Liver (tissue), 9 donors: ENCODE results near the gene CFAP100. TPM values are rescaled to one million over a fixed set of nuclear protein-coding genes. Genes with fewer than 3 reads are reported as not detected.

Experiments used
- DNase-seq: peaks from one replicate; pipeline ENCODE4 v3.0.0-alpha.2; 2017; ENCODE audit warnings: low spot score
- H3K27ac ChIP-seq, 2 donors: one replicate each; pipeline ENCODE4 v1.7.0; 2013; ENCODE audit warnings: inconsistent platforms in 2 of 2, low read length in 2 of 2, control low read depth in 1 of 2, low read depth in 1 of 2, mild to moderate bottlenecking in 1 of 2
- H3K27me3 ChIP-seq, 4 donors: one replicate each; pipeline versions ENCODE4 v1.6.1 to v1.7.0; 2013; ENCODE audit warnings: low read length in 3 of 4, inconsistent platforms in 1 of 4, mild to moderate bottlenecking in 1 of 4, moderate library complexity in 1 of 4; ENCODE audit not compliant: control insufficient read depth in 4 of 4, insufficient read depth in 4 of 4
- H3K36me3 ChIP-seq, 4 donors: one replicate each; pipeline versions ENCODE4 v1.6.1 to v1.7.0; 2013; ENCODE audit warnings: low read length in 3 of 4, mild to moderate bottlenecking in 3 of 4, low read depth in 1 of 4, moderate library complexity in 1 of 4; ENCODE audit not compliant: control insufficient read depth in 4 of 4, insufficient read depth in 3 of 4
- H3K4me1 ChIP-seq, 4 donors: one replicate each; pipeline versions ENCODE4 v1.6.1 to v1.7.0; 2013; ENCODE audit warnings: low read length in 3 of 4, mild to moderate bottlenecking in 3 of 4, moderate library complexity in 1 of 4; ENCODE audit not compliant: control insufficient read depth in 4 of 4, insufficient read depth in 4 of 4
- H3K4me3 ChIP-seq, 3 donors: one replicate each; pipeline versions ENCODE4 v1.6.1 to v1.7.0; 2013; ENCODE audit warnings: low read length in 3 of 3, control low read depth in 1 of 3, low read depth in 1 of 3, mild to moderate bottlenecking in 1 of 3
- H3K9ac ChIP-seq, 2 donors: one replicate each; pipeline ENCODE4 v1.7.0; 2013; ENCODE audit warnings: low read length in 2 of 2, mild to moderate bottlenecking in 2 of 2, moderate library complexity in 2 of 2, control low read depth in 1 of 2, low read depth in 1 of 2
- H3K9me3 ChIP-seq, 4 donors: one replicate each; pipeline versions ENCODE4 v1.6.1 to v1.7.0; 2013; ENCODE audit warnings: low read length in 3 of 4; ENCODE audit not compliant: control insufficient read depth in 4 of 4
- ATF3 ChIP-seq: IDR thresholded peaks from 2 replicates; pipeline ENCODE4 v1.6.1; 2016; ENCODE audit warnings: antibody characterized with exemption
- CTCF ChIP-seq: fragments of 150-350 bp; IDR thresholded peaks from 2 replicates; pipeline ENCODE4 v1.5.1; 2017; ENCODE audit warnings: improper control_type of control experiment, low read depth, low read length; ENCODE audit not compliant: missing input control
- EGR1 ChIP-seq, 2 donors: IDR thresholded peaks; 2 replicates each; pipeline ENCODE4 v1.6.1; 2016 to 2018; ENCODE audit warnings: antibody characterized with exemption in 2 of 2, low read depth in 2 of 2
- FOXA2 ChIP-seq: IDR thresholded peaks from 2 replicates; pipeline ENCODE4 v1.6.1; 2016; ENCODE audit warnings: antibody characterized with exemption
- HNF4A ChIP-seq, 2 donors: conservative IDR thresholded peaks; 2 replicates each; pipeline ENCODE4 v1.6.1; 2016; ENCODE audit warnings: antibody characterized with exemption in 2 of 2, mild to moderate bottlenecking in 2 of 2
- HNF4G ChIP-seq: IDR thresholded peaks from 2 replicates; pipeline ENCODE4 v1.6.1; 2016; ENCODE audit warnings: antibody characterized with exemption
- JUND ChIP-seq, 2 donors: IDR thresholded peaks; 2 replicates each; pipeline ENCODE4 v1.6.1; 2016; ENCODE audit warnings: antibody characterized with exemption in 2 of 2
- MAX ChIP-seq: IDR thresholded peaks from 2 replicates; pipeline ENCODE4 v1.6.1; 2016; ENCODE audit warnings: antibody characterized with exemption
- NR2F2 ChIP-seq: IDR thresholded peaks from 2 replicates; pipeline ENCODE4 v1.6.1; 2016; ENCODE audit warnings: antibody characterized with exemption
- RAD21 ChIP-seq, 2 donors: IDR thresholded peaks; 2 replicates each; pipeline ENCODE4 v1.6.1; 2016; ENCODE audit warnings: antibody characterized with exemption in 2 of 2, mild to moderate bottlenecking in 2 of 2
- RXRA ChIP-seq, 2 donors: IDR thresholded peaks; 2 replicates each; pipeline ENCODE4 v1.6.1; 2017 to 2018; ENCODE audit warnings: antibody characterized with exemption in 2 of 2, mild to moderate bottlenecking in 1 of 2
- SP1 ChIP-seq: IDR thresholded peaks from 2 replicates; pipeline ENCODE4 v1.6.1; 2018; ENCODE audit warnings: antibody characterized with exemption, mild to moderate bottlenecking
- TAF1 ChIP-seq: conservative IDR thresholded peaks from 2 replicates; pipeline ENCODE4 v1.6.1; 2016; ENCODE audit warnings: antibody characterized with exemption, mild to moderate bottlenecking
- YY1 ChIP-seq: IDR thresholded peaks from 2 replicates; pipeline ENCODE4 v1.6.1; 2016; ENCODE audit warnings: antibody characterized with exemption, mild to moderate bottlenecking
- WGBS: extraction: QIAGEN DNeasy Blood & Tissue Kit; methylation state at CpG from one replicate; pipeline ENCODE4 v1.1.7; 2013; 5-methylcytosine and 5-hydroxymethylcytosine counted together
- polyA plus RNA-seq, 2 donors: library from polyadenylated mRNA; stranded (reverse) in 1 of 2; unstranded in 1 of 2; fragments of 200-250 nt in 1 of 2; fragments of >200 nt in 1 of 2; fragmentation: Nextera tagmentation in 1 of 2; extraction: Ambion mirVana in 1 of 2; gene quantifications; one replicate each; pipeline versions ENCODE4 v1.2.1 to v1.2.3, GENCODE V29; 2013 to 2015
- total RNA-seq, 2 donors: library from RNA; depleted of rRNA; stranded (reverse); fragments of >200 nt; gene quantifications; one replicate each; pipeline ENCODE4 v1.2.3, GENCODE V29; 2014
- TF ChIP-seq, protein P1 (sequence below): IDR thresholded peaks from 2 replicates; pipeline ENCODE4 v1.6.1; 2016; ENCODE audit warnings: antibody characterized with exemption, mild to moderate bottlenecking
- TF ChIP-seq, protein P2 (sequence below): IDR thresholded peaks from 2 replicates; pipeline ENCODE4 v1.6.1; 2016; ENCODE audit warnings: antibody characterized with exemption
- donor health status: healthy.
- donor health status: healthy.
- donor health status: healthy.
- donor health status: healthy.
- donor health status: healthy.

The CFAP100 gene
- total and polyA plus RNA-seq, 4 donors, result not detected

DNA sequence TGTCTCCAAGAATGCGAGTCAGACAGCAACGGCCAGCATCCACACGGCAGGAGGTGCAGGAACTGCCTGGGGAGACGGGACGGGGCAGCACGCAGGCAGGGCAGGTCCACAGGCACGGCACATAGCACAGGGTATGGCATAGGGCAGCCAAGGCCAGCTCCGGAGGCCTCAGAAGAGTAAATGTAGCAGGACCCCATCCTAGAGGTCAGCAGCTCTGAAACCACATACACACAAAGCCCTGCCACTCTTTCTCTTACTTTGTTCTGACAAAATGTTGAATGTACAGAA lies 54.1 kb downstream of the CFAP100 start:
- 96% methylated on average over 8 of the region's 8 CpGs for WGBS
- peaks cover 4 to 14% (median 11%) of the 10 kb centered on the region in 4 donors for H3K36me3 ChIP-seq

DNA sequence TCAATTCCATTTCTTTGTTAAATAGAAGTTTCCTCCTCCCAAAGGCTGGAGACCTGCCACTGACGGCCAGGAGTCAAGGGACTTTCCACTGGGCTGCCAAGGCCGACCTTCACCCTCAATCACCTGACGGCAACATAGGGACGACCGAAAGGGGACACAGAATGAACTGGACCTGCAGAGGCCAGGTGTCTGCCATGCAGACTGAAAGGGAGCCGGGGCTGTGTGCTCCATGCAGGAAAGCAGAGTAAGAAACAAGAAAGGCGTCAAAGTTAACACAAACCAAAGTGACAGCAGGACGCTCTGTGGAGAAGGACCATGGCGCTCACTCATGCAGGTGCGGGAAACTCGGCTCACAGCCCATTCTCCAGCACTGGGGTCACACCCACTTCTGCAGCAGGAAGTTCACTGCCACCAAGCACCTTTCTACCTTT lies 54.9 kb downstream of the CFAP100 start:
- Histone ChIP-seq H3K9ac (no peak overlapping the region), H3K27ac (peak overlapping the region; percentile 29 to 51), H3K27me3 (no peaks in the 10 kb centered on the region), H3K9me3 (no peaks in the 10 kb centered on the region), H3K36me3 (peaks cover 4 to 14% (median 11%) of the 10 kb centered on the region in 4 donors), H3K4me3 (no peak overlapping the region), H3K4me1 (peaks cover 14 to 58% (median 49%) of the 10 kb centered on the region in 4 donors)
- peak; percentile 49 for TF ChIP-seq YY1
- peak; percentile 27 for TF ChIP-seq MAX
- peak in 1 of 2 donors; percentile 37 for TF ChIP-seq RAD21 (IDR thresholded peaks at IDR 0.05)
- peak; percentile 77 for TF ChIP-seq SP1
- TF ChIP-seq EGR1 (IDR thresholded peaks at IDR 0.05; ENCODE audit: low read depth in 2 of 2), result no peak
- TF ChIP-seq NR2F2, result no peak
- TF ChIP-seq RXRA (IDR thresholded peaks at IDR 0.05), result peak; percentile 85 to 90
- TF ChIP-seq, protein P1, sequence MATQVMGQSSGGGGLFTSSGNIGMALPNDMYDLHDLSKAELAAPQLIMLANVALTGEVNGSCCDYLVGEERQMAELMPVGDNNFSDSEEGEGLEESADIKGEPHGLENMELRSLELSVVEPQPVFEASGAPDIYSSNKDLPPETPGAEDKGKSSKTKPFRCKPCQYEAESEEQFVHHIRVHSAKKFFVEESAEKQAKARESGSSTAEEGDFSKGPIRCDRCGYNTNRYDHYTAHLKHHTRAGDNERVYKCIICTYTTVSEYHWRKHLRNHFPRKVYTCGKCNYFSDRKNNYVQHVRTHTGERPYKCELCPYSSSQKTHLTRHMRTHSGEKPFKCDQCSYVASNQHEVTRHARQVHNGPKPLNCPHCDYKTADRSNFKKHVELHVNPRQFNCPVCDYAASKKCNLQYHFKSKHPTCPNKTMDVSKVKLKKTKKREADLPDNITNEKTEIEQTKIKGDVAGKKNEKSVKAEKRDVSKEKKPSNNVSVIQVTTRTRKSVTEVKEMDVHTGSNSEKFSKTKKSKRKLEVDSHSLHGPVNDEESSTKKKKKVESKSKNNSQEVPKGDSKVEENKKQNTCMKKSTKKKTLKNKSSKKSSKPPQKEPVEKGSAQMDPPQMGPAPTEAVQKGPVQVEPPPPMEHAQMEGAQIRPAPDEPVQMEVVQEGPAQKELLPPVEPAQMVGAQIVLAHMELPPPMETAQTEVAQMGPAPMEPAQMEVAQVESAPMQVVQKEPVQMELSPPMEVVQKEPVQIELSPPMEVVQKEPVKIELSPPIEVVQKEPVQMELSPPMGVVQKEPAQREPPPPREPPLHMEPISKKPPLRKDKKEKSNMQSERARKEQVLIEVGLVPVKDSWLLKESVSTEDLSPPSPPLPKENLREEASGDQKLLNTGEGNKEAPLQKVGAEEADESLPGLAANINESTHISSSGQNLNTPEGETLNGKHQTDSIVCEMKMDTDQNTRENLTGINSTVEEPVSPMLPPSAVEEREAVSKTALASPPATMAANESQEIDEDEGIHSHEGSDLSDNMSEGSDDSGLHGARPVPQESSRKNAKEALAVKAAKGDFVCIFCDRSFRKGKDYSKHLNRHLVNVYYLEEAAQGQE, result peak; percentile 22
- TF ChIP-seq HNF4A (conservative IDR thresholded peaks at IDR 0.05), result peak; percentile 79 to 83
- WGBS, result 37% methylated on average over 11 of the region's 11 CpGs
- peak; percentile 40 for DNase-seq

More for the DNA sequence above, 54.1 kb downstream of the CFAP100 start:
- Histone ChIP-seq H3K4me3 (no peak overlapping the region), H3K9me3 (no peaks in the 10 kb centered on the region), H3K27me3 (no peaks in the 10 kb centered on the region), H3K9ac (no peak overlapping the region), H3K27ac (peak overlapping the region in 1 of 2 donors; percentile 10), H3K4me1 (peaks cover 14 to 58% (median 49%) of the 10 kb centered on the region in 4 donors)
- TF ChIP-seq FOXA2, result no peak
- no peak for TF ChIP-seq CTCF
- no peak for TF ChIP-seq SP1
- TF ChIP-seq RXRA (IDR thresholded peaks at IDR 0.05), result no peak
- TF ChIP-seq EGR1 (IDR thresholded peaks at IDR 0.05; ENCODE audit: low read depth in 2 of 2), result no peak
- TF ChIP-seq RAD21 (IDR thresholded peaks at IDR 0.05), result no peak
- TF ChIP-seq TAF1, result no peak
- no peak for DNase-seq

GRCh38 chr3:126450219-126450618 lies 55.5 kb downstream of the CFAP100 start:
- DNase-seq, result peak; percentile 30
- peaks cover 4 to 14% (median 11%) of the 10 kb centered on the region in 4 donors for H3K36me3 ChIP-seq
- H3K27ac ChIP-seq, result peak overlapping the region; percentile 17 to 51

More at GRCh38 chr3:126450219-126450618, 55.5 kb downstream of the CFAP100 start:
- Histone ChIP-seq H3K4me1 (peaks cover 14 to 56% (median 50%) of the 10 kb centered on the region in 4 donors), H3K4me3 (no peak overlapping the region), H3K9ac (no peak overlapping the region), H3K27me3 (no peaks in the 10 kb centered on the region), H3K9me3 (no peaks in the 10 kb centered on the region)
- 80% methylated on average over 9 of the region's 9 CpGs for WGBS
- TF ChIP-seq HNF4G (no peak), NR2F2 (no peak), RXRA (IDR thresholded peaks at IDR 0.05) (no peak), TAF1 (no peak), HNF4A (conservative IDR thresholded peaks at IDR 0.05) (no peak), JUND (IDR thresholded peaks at IDR 0.05) (no peak), RAD21 (IDR thresholded peaks at IDR 0.05) (no peak), ATF3 (no peak)
- TF ChIP-seq, protein P2, sequence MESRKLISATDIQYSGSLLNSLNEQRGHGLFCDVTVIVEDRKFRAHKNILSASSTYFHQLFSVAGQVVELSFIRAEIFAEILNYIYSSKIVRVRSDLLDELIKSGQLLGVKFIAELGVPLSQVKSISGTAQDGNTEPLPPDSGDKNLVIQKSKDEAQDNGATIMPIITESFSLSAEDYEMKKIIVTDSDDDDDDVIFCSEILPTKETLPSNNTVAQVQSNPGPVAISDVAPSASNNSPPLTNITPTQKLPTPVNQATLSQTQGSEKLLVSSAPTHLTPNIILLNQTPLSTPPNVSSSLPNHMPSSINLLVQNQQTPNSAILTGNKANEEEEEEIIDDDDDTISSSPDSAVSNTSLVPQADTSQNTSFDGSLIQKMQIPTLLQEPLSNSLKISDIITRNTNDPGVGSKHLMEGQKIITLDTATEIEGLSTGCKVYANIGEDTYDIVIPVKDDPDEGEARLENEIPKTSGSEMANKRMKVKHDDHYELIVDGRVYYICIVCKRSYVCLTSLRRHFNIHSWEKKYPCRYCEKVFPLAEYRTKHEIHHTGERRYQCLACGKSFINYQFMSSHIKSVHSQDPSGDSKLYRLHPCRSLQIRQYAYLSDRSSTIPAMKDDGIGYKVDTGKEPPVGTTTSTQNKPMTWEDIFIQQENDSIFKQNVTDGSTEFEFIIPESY, result no peak
